ENCODE measurements around the gene DENND5A. TPM values are rescaled to one million over a fixed set of nuclear protein-coding genes. Genes with fewer than 3 reads are reported as not detected.

Gene DENND5A
- total RNA-seq, 4 donors from 2014 or later: 110 to 134 (median 118) TPM

- TF ChIP-seq POLR2A (IDR thresholded peaks at IDR 0.05) (no peak), CTCF (IDR thresholded peaks at IDR 0.05) (no peak), EP300 (IDR thresholded peaks at IDR 0.05) (no peak)
- no peak overlapping the region for H3K4me3 ChIP-seq
- no peaks in the 10 kb centered on the region for H3K27me3 ChIP-seq
- 69 to 74% methylated on average over 2 of the region's 2 CpGs for WGBS, 2 donors
- no peak overlapping the region for H3K27ac ChIP-seq
- no peak for DNase-seq (ENCODE audit: low spot score in 2 of 2)
- H3K9me3 ChIP-seq: no peaks in the 10 kb centered on the region
- no peaks in the 10 kb centered on the region for H3K36me3 ChIP-seq
- H3K4me1 ChIP-seq: peaks cover 0 to 9% (median 1%) of the 10 kb centered on the region in 4 donors
These were observed 4.4 kb upstream of the DENND5A start for GRCh38 chr11:9269492-9270013.

- Histone ChIP-seq H3K27me3 (no peaks in the 10 kb centered on the region), H3K27ac (no peak overlapping the region), H3K4me1 (peaks cover 0 to 16% (median 2%) of the 10 kb centered on the region in 4 donors), H3K9me3 (no peaks in the 10 kb centered on the region), H3K4me3 (no peak overlapping the region), H3K36me3 (no peaks in the 10 kb centered on the region)
- WGBS, 2 donors: 71 to 78% methylated on average over 4 of the region's 4 CpGs
- TF ChIP-seq EP300 (IDR thresholded peaks at IDR 0.05) (no peak), CTCF (IDR thresholded peaks at IDR 0.05) (no peak), POLR2A (IDR thresholded peaks at IDR 0.05) (no peak)
- DNase-seq (ENCODE audit: low spot score in 2 of 2): no peak
These were observed 2.5 kb upstream of the DENND5A start for GRCh38 chr11:9267680-9268079.

GRCh38 chr11:9266926-9267325, 1.8 kb upstream of the DENND5A start:
- 93% methylated on average over 8 of the region's 8 CpGs for WGBS, 2 donors
- Histone ChIP-seq H3K4me3 (no peak overlapping the region), H3K27me3 (no peaks in the 10 kb centered on the region), H3K9me3 (no peaks in the 10 kb centered on the region), H3K36me3 (no peaks in the 10 kb centered on the region), H3K4me1 (peaks cover 0 to 24% (median 2%) of the 10 kb centered on the region in 4 donors), H3K27ac (no peak overlapping the region)
- no peak for TF ChIP-seq POLR2A (IDR thresholded peaks at IDR 0.05)
- no peak for TF ChIP-seq EP300 (IDR thresholded peaks at IDR 0.05)
- no peak for TF ChIP-seq CTCF (IDR thresholded peaks at IDR 0.05)
- DNase-seq (ENCODE audit: low spot score in 2 of 2): no peak

- Histone ChIP-seq H3K4me1 (peaks cover 0 to 31% (median 3%) of the 10 kb centered on the region in 4 donors), H3K4me3 (no peak overlapping the region), H3K36me3 (no peaks in the 10 kb centered on the region), H3K27ac (peak overlapping the region in 2 of 4 donors; percentile 96 to 98), H3K27me3 (no peaks in the 10 kb centered on the region), H3K9me3 (no peaks in the 10 kb centered on the region)
- 86 to 90% methylated on average over 13 of the region's 13 CpGs for WGBS, 2 donors
- DNase-seq (ENCODE audit: low spot score in 2 of 2): no peak
- TF ChIP-seq CTCF (IDR thresholded peaks at IDR 0.05) (no peak), POLR2A (IDR thresholded peaks at IDR 0.05) (no peak), EP300 (IDR thresholded peaks at IDR 0.05) (no peak)
These were observed 1.1 kb upstream of the DENND5A start for GRCh38 chr11:9266132-9266736.

GRCh38 chr11:9264316-9265210, 587 bp downstream of the DENND5A start:
- H3K4me1 ChIP-seq: peaks cover 0 to 47% (median 11%) of the 10 kb centered on the region in 4 donors
- peak overlapping the region; percentile 94 to 98 (median 96) for H3K27ac ChIP-seq
- peak in 1 of 2 donors; percentile 81 for TF ChIP-seq EP300 (IDR thresholded peaks at IDR 0.05)
- TF ChIP-seq POLR2A (IDR thresholded peaks at IDR 0.05): peak in 1 of 2 donors; percentile 38
- TF ChIP-seq CTCF (IDR thresholded peaks at IDR 0.05): no peak
- no peaks in the 10 kb centered on the region for H3K9me3 ChIP-seq
- no peaks in the 10 kb centered on the region for H3K36me3 ChIP-seq
- H3K27me3 ChIP-seq: no peaks in the 10 kb centered on the region
- 0% methylated on average over 28 to 69 of the region's 76 CpGs for WGBS, 2 donors
- H3K4me3 ChIP-seq: peak overlapping the region; percentile 88 to 96 (median 91)
- DNase-seq (ENCODE audit: low spot score in 2 of 2): peak; percentile 33 to 69
